ENCODE measurements around the gene TMEM259. TPM values are rescaled to one million over a fixed set of nuclear protein-coding genes. Genes with fewer than 3 reads are reported as not detected.

TMEM259 gene
- total and polyA plus RNA-seq, 9 of the 15 experiments (the other 6 are each of a cell fraction or from before 2014, with no cell fraction given) = 0.52 to 231 (median 63.6) TPM

DNA sequence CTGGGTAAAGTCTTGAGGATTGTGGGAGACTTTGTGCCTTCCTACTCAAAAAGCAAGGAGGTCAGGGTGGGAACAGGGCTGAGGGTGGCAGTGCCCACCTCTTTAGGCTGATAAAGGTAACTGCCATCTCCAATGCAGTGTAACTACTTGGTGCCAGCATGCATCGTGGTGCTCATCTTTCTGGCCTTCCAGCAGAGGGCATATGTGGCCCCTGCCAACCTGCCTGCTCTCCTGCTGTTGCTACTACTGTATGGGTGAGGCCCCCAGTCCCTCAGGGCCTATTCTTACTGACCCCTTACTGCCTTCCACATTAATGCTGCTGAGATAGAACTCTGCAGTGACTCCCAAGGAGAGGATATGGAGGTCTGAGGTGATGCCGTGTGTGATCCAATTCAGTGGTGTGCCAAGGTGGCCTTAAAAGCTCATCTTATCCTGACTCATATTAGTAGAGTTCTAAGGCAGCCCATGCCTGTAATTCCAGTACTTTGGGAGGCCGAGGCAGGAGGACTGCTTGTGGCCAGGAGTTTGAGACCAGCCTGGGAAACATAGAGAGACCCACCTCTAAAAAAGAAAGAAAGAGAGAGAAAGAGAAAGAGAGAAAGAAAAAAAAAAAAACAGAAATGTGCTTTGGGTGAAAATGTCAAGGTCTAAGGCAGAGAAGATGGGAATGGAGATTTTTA, 36.4 kb upstream of the TMEM259 start:
- no peak overlapping the region for H3K4me3 ChIP-seq
- ChIA-PET POLR2A (interaction anchor here (0.6 to 1.1 kb wide), 4 partner anchors 9 to 163 kb away, joined by 3 to 4 read pairs (median 4); partner anchors contain the start of gene RNU6-2), CTCF (ENCODE audit: low intra/inter-chr PET ratio) (no interaction called here)
- TF ChIP-seq, protein P1, sequence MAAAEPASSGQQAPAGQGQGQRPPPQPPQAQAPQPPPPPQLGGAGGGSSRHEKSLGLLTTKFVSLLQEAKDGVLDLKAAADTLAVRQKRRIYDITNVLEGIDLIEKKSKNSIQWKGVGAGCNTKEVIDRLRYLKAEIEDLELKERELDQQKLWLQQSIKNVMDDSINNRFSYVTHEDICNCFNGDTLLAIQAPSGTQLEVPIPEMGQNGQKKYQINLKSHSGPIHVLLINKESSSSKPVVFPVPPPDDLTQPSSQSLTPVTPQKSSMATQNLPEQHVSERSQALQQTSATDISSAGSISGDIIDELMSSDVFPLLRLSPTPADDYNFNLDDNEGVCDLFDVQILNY (CRISPR knock-in tag; IDR thresholded peaks at IDR 0.05) = no peak
- no peak for TF ChIP-seq SOX6 (IDR thresholded peaks at IDR 0.05)
- no peak for TF ChIP-seq FOXJ2 (tag; IDR thresholded peaks at IDR 0.05)
- no peak for TF ChIP-seq KLF16 (IDR thresholded peaks at IDR 0.05)
- no peak for TF ChIP-seq NEUROD1 (IDR thresholded peaks at IDR 0.05; ENCODE audit: borderline replicate concordance, low read depth, low read length, partially characterized antibody)
- TF ChIP-seq ZNF121 (CRISPR knock-in tag; conservative IDR thresholded peaks at IDR 0.05) = no peak
- no peak for TF ChIP-seq PHTF2 (CRISPR knock-in tag; IDR thresholded peaks at IDR 0.05)
- TF ChIP-seq, protein P2, sequence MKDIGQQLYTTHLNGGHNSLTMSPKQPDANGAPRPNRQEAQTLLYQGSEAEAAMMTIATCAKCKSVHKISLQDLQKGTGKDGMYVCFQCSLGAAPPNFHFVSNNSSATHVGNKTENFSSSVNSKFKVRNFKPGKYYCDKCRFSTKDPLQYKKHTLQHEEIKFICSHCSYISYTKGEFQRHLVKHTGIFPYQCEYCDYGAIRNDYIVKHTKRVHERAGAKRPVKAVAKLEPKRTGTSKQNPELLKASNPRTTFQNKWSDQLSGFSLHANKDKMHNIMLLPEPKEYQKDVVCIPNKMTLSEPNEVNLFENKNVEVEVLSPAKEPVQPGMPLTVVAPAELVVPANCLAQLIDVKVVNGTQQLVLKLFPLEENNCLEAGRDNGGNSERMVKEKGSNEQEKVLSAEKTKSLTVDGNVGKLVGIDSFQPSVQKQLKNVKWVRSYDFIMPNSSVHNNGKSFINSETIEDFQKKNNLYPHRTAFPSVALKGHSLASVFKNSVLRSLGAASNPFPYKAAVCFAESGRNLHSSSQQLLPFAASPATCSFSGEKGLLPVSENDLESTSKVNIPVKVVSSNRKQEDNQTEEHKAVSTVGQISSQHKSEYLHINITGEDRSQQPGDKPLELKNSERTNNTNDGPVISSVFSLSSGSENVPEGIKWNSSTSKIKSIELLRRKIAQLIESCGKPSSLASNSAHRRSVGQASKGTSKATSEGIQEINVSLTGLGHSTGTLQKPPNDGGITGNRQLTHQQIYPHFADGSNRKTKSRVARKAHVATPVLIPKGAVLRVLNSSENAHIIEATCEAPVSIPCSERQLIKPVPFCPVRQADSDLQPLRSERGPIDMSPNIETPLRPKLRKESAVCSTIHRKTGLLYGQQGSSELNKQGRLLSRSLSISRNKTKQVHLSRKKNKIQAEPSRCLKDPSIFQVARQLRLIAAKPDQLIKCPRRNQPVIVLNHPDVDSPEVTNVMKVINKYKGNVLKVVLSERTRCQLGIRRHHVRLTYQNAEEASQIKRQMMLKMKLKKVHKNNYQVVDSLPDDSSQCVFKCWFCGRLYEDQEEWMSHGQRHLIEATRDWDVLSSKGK (CRISPR knock-in tag; IDR thresholded peaks at IDR 0.05) = no peak
- TF ChIP-seq, protein P3, sequence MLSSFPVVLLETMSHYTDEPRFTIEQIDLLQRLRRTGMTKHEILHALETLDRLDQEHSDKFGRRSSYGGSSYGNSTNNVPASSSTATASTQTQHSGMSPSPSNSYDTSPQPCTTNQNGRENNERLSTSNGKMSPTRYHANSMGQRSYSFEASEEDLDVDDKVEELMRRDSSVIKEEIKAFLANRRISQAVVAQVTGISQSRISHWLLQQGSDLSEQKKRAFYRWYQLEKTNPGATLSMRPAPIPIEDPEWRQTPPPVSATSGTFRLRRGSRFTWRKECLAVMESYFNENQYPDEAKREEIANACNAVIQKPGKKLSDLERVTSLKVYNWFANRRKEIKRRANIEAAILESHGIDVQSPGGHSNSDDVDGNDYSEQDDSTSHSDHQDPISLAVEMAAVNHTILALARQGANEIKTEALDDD (IDR thresholded peaks at IDR 0.05) = no peak
- TF ChIP-seq ZFP1 (CRISPR knock-in tag; IDR thresholded peaks at IDR 0.05) = no peak
- H4K20me1 ChIP-seq (replicated peaks; ENCODE audit: control insufficient read depth, insufficient read depth, low read length) = 0 out of 2 replicates have a peak, but pooled peaks cover 4% of the 10 kb centered on the region
- no peak overlapping the region for H3K4me2 ChIP-seq (ENCODE audit: insufficient read depth, low read length)
- intact Hi-C loops (cut with micrococcal nuclease) = no loop called here
- H3K79me2 ChIP-seq (ENCODE audit: control insufficient read depth, insufficient read depth, low read length) = no peaks in the 10 kb centered on the region
- peaks cover 80% of the 10 kb centered on the region for H3K36me3 ChIP-seq (ENCODE audit: control insufficient read depth, insufficient read depth, low read length)
- BruUV-seq (replicated peaks) = no TSS peak
- H2AFZ ChIP-seq (ENCODE audit: low read depth, low read length) = no peak overlapping the region
- H3K27ac ChIP-seq (ENCODE audit: extremely low read depth, low read depth, low read length) = no peak overlapping the region
- no peak for DNase-seq (ENCODE audit: extremely low read depth in 1 of 4, low spot score in 3 of 4)
- H3K4me1 ChIP-seq (replicated peaks in 1 of 2; ENCODE audit: control insufficient read depth in 2 of 2, insufficient read depth in 2 of 2, low read length in 2 of 2) = peaks cover 0 to 40% of the 10 kb centered on the region in 2 experiments; a peak in 2 of 5 replicates
- no peak overlapping the region for H3K9ac ChIP-seq (ENCODE audit: insufficient read depth in 1 of 2, low read depth in 2 of 2, low read length in 2 of 2)
- in situ Hi-C loops (cut with MboI) = no loop called here
- no peak for ATAC-seq
- FAIRE-seq = peak; percentile 46
- no peaks in the 10 kb centered on the region for H3K9me3 ChIP-seq (replicated peaks; ENCODE audit: control insufficient read depth, insufficient read depth, low read depth, low read length)
- 84% methylated on average over 3 of the region's 3 CpGs for WGBS (ENCODE audit: insufficient coverage, low coverage, missing lambda C conversion rate)
- no peaks in the 10 kb centered on the region for H3K27me3 ChIP-seq (ENCODE audit: control insufficient read depth in 2 of 2, insufficient read depth in 2 of 2, low read length in 2 of 2)
- no peaks in the 10 kb centered on the region for H3K9me1 ChIP-seq (ENCODE audit: control insufficient read depth, insufficient read depth, low read length)
